Measurements from ENCODE around the gene THRB.

THRB gene

DNA sequence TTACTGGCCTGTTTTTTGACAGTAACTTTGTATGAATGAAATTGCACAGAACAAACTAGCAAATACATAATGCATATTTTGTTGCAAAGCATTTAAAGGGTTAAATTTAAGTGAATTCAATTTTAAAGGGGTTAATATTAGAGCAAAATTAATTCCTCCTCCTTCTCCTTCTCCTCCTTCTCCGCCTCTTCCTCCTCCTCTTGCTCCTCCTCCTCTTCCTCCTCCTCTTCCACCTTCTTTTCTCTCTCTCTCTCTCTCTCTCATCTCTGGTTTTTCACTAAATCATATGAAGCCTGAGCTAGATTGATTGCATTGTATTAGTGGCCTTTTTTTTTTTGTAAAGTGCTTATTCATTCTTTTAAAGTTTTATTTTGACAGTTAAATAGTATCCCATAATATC is 154.5 kb downstream of the THRB start:
- TF ChIP-seq, protein P1, sequence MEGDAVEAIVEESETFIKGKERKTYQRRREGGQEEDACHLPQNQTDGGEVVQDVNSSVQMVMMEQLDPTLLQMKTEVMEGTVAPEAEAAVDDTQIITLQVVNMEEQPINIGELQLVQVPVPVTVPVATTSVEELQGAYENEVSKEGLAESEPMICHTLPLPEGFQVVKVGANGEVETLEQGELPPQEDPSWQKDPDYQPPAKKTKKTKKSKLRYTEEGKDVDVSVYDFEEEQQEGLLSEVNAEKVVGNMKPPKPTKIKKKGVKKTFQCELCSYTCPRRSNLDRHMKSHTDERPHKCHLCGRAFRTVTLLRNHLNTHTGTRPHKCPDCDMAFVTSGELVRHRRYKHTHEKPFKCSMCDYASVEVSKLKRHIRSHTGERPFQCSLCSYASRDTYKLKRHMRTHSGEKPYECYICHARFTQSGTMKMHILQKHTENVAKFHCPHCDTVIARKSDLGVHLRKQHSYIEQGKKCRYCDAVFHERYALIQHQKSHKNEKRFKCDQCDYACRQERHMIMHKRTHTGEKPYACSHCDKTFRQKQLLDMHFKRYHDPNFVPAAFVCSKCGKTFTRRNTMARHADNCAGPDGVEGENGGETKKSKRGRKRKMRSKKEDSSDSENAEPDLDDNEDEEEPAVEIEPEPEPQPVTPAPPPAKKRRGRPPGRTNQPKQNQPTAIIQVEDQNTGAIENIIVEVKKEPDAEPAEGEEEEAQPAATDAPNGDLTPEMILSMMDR (IDR thresholded peaks at IDR 0.05): no peak

- TF ChIP-seq, protein P1 (IDR thresholded peaks at IDR 0.05): no peak
Measured at GRCh38 chr3:24339266-24339825, 155.3 kb downstream of the THRB start.

DNA sequence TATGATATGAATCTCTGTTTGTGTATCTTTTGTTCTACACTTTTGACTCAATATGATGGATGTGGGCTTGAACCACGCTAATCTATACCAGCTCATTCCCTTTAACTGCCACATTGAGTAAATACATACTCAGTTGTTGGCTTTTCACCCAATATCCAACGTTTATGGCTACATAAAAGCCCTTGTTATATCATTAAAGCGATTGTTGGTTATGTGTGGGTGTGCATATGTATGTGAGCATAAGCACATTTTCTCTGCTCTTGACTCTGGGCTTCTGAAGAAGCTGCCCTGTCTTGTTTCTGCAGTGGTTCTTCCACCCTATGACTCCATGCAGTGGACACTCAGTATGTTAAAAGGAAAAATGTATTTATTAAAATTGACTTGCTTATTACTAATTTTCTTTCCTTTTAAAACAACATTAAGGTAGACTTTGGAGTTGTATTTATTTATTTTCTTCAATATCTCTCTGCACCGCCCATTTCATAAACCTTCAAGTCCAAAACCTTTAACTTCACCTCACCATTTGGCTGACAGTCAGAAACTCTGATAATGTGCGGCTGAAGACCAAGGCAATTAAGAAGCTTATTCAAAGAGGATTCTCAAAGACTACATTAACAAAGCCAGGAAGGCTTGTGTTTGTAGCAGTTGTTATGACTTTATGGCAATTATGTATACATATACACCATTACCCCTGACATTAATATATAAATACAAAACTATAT is 156.1 kb downstream of the THRB start:
- TF ChIP-seq, protein P1 (IDR thresholded peaks at IDR 0.05): no peak

GRCh38 chr3:24336101-24336500 is 158.5 kb downstream of the THRB start:
- TF ChIP-seq, protein P1 (IDR thresholded peaks at IDR 0.05): no peak

DNA sequence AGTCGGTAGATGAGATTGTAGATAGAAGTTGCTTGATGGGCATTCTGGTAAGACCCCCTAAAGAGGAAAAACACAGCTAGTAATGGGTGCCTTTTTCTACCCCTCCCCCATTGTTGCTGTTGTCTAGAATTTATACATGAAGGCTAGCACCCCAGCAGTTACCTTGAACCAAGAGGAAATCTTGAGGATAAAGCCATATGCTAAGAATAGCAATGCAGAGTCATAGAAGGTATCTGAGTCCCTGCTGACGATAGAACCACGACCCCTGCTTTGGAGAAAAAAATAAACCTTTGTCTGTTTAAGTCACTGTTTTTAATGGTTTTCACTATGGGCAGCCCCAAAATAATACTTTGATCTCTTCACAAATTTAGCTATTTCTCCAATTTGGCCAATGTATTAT is 162.6 kb downstream of the THRB start:
- TF ChIP-seq, protein P1 (IDR thresholded peaks at IDR 0.05): no peak

DNA sequence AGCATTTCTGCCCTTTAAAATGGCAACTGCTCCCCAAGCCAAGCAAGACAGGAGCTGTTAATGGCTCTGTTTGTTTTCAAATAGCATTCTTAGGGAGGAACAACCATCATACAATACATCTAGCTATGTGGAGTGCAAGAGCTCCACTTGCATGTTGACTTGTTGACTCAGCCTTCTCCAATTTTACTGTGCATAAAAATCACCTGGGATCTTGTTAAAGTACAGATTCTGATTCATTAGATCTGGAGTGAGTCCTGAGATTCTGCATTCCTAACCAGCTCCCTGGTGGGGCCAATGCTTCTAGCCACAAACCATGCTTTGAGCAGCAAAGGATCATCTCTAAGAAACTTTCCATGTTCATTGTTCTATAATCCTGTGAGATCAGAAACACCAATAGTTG is 171.4 kb downstream of the THRB start:
- TF ChIP-seq, protein P1 (IDR thresholded peaks at IDR 0.05): no peak

DNA sequence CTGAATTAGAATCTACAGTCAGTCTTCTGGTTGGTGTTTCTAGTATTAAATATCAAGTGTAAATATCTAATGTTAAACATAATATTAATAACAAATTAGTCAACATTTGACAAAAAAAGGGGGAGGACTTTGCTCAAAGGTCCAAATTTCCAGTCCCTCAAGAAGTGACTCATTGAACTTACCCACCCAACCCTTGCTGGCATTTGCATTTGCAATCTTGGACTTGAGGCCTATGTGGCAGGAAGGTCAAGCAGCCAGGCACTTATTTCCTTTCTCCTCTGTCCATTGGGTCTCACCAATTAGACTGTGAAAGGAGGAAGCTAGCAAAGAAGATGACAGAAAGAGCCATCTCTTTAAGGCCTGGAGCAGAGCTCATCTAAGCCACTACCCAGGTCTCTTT is 174.0 kb downstream of the THRB start:
- TF ChIP-seq, protein P1 (IDR thresholded peaks at IDR 0.05): no peak

Data from LNCAP (cell line).